HL-60 (cell line): Measurements from ENCODE around the gene PLXDC2.

Experiments used
- CTCF ChIP-seq: IDR thresholded peaks from one replicate; pipeline ENCODE4 v1.5.1; 2011; ENCODE audit warnings: low read length, control low read depth, inconsistent platforms; ENCODE audit not compliant: insufficient read depth
- POLR2AphosphoS5 ChIP-seq: IDR thresholded peaks from 2 replicates; pipeline ENCODE4 v1.6.1; 2012; ENCODE audit warnings: low read depth
- SPI1 ChIP-seq: IDR thresholded peaks from 2 replicates; pipeline ENCODE4 v1.6.1; 2012; ENCODE audit warnings: low read depth, mild to moderate bottlenecking, borderline replicate concordance

- no peak for TF ChIP-seq POLR2AphosphoS5
- no peak for TF ChIP-seq SPI1
- TF ChIP-seq CTCF = no peak
Observed at GRCh38 chr10:19817231-19817933, 1.1 kb downstream of the PLXDC2 start.
